ENCODE results near the gene NUP50. TPM values are rescaled to one million over a fixed set of nuclear protein-coding genes. Genes with fewer than 3 reads are reported as not detected.
A peak's percentile ranks its signal among the peaks of the same experiment; 100 is the strongest.

Gene NUP50
- total and polyA plus RNA-seq, 7 donors: 10.8 to 28.5 (median 26.2) TPM

GRCh38 chr22:45211435-45211834, 47.7 kb downstream of the NUP50 start:
- Histone ChIP-seq H3K4me1 (peaks cover 0 to 56% (median 49%) of the 10 kb centered on the region in 4 donors), H3K27me3 (no peaks in the 10 kb centered on the region), H3K27ac (peak overlapping the region; percentile 67 to 89 (median 78)), H3K9me3 (no peaks in the 10 kb centered on the region), H3K36me3 (peaks cover 0 to 10% (median 4%) of the 10 kb centered on the region in 4 donors), H3K4me3 (peak overlapping the region in 3 of 4 donors; percentile 40 to 45 (median 41))
- DNase-seq: no peak
- WGBS, 2 donors: 77 to 90% methylated on average over 8 of the region's 8 CpGs
- intact Hi-C loops (cut with DNase I): loop anchor here (5.0 kb wide), 1 partner anchor 49 kb away; the partner anchor contains the start of gene NUP50
- TF ChIP-seq CTCF (IDR thresholded peaks at IDR 0.05) (no peak), POLR2A (IDR thresholded peaks at IDR 0.05) (no peak), EP300 (IDR thresholded peaks at IDR 0.05) (no peak), POLR2AphosphoS5 (IDR thresholded peaks at IDR 0.05) (no peak)

- peaks cover 0 to 10% (median 4%) of the 10 kb centered on the region in 4 donors for H3K36me3 ChIP-seq
- 89 to 92% methylated on average over 18 of the region's 18 CpGs for WGBS, 2 donors
- no peaks in the 10 kb centered on the region for H3K27me3 ChIP-seq
- TF ChIP-seq EP300 (IDR thresholded peaks at IDR 0.05) (no peak), POLR2AphosphoS5 (IDR thresholded peaks at IDR 0.05) (no peak), CTCF (IDR thresholded peaks at IDR 0.05) (no peak), POLR2A (IDR thresholded peaks at IDR 0.05) (no peak)
- DNase-seq: no peak
- intact Hi-C loops (cut with DNase I): loop anchor here (5.0 kb wide), 1 partner anchor 50 kb away; the partner anchor contains the start of gene NUP50
- peaks cover 0 to 60% (median 53%) of the 10 kb centered on the region in 4 donors for H3K4me1 ChIP-seq
- peak overlapping the region; percentile 67 to 89 (median 78) for H3K27ac ChIP-seq
- H3K4me3 ChIP-seq: peak overlapping the region; percentile 21 to 45 (median 40)
- H3K9me3 ChIP-seq: no peaks in the 10 kb centered on the region
These were observed 48.1 kb downstream of the NUP50 start for GRCh38 chr22:45211848-45212247.

- intact Hi-C loops (cut with DNase I): loop anchor here (5.0 kb wide), 1 partner anchor 50 kb away; the partner anchor contains the start of gene NUP50
- H3K27me3 ChIP-seq: no peaks in the 10 kb centered on the region
- no peaks in the 10 kb centered on the region for H3K9me3 ChIP-seq
- WGBS, 2 donors: 63 to 77% methylated on average over 14 of the region's 14 CpGs
- peaks cover 0 to 62% (median 53%) of the 10 kb centered on the region in 4 donors for H3K4me1 ChIP-seq
- peak overlapping the region; percentile 21 to 45 (median 40) for H3K4me3 ChIP-seq
- peak; percentile 94 for DNase-seq
- peak overlapping the region; percentile 67 to 89 (median 78) for H3K27ac ChIP-seq
- TF ChIP-seq EP300 (IDR thresholded peaks at IDR 0.05) (no peak), CTCF (IDR thresholded peaks at IDR 0.05) (peak in 2 of 4 experiments; percentile 14 to 20), POLR2AphosphoS5 (IDR thresholded peaks at IDR 0.05) (peak in 2 of 4 donors; percentile 50 to 64), POLR2A (IDR thresholded peaks at IDR 0.05) (no peak)
- H3K36me3 ChIP-seq: peaks cover 0 to 10% (median 4%) of the 10 kb centered on the region in 4 donors
These were observed 48.6 kb downstream of the NUP50 start for GRCh38 chr22:45212306-45212709.

- WGBS, 2 donors: 66 to 81% methylated on average over 22 of the region's 22 CpGs
- peak; percentile 83 for DNase-seq
- H3K36me3 ChIP-seq: peaks cover 0 to 3% (median under 1%) of the 10 kb centered on the region in 4 donors
- H3K27me3 ChIP-seq: no peaks in the 10 kb centered on the region
- TF ChIP-seq EP300 (IDR thresholded peaks at IDR 0.05): no peak
- no peak for TF ChIP-seq POLR2A (IDR thresholded peaks at IDR 0.05)
- peaks cover 0 to 62% (median 53%) of the 10 kb centered on the region in 4 donors for H3K4me1 ChIP-seq
- peak overlapping the region; percentile 67 to 89 (median 78) for H3K27ac ChIP-seq
- H3K9me3 ChIP-seq: no peaks in the 10 kb centered on the region
- intact Hi-C loops (cut with DNase I): loop anchor here (5.0 kb wide), 1 partner anchor 51 kb away; the partner anchor contains the start of gene NUP50
- peak overlapping the region; percentile 21 to 45 (median 40) for H3K4me3 ChIP-seq
These were observed 49.4 kb downstream of the NUP50 start for GRCh38 chr22:45212992-45213751.

Measured in sigmoid colon (tissue), 7 donors.